Stimulated activated CD8-positive, alpha-beta memory T cell treated with anti-CD3 and anti-CD28 coated beads, Interleukin-12 subunit alpha, Interleukin-12 subunit beta, amount 100 ng/mL, for 24 hours (primary cell): Measurements from ENCODE around the gene CTRB1.

Experiments used
- DNase-seq: peaks from one replicate; pipeline ENCODE4 v3.0.0-alpha.2; 2020; ENCODE audit errors: extremely low read depth

Gene CTRB1

DNA sequence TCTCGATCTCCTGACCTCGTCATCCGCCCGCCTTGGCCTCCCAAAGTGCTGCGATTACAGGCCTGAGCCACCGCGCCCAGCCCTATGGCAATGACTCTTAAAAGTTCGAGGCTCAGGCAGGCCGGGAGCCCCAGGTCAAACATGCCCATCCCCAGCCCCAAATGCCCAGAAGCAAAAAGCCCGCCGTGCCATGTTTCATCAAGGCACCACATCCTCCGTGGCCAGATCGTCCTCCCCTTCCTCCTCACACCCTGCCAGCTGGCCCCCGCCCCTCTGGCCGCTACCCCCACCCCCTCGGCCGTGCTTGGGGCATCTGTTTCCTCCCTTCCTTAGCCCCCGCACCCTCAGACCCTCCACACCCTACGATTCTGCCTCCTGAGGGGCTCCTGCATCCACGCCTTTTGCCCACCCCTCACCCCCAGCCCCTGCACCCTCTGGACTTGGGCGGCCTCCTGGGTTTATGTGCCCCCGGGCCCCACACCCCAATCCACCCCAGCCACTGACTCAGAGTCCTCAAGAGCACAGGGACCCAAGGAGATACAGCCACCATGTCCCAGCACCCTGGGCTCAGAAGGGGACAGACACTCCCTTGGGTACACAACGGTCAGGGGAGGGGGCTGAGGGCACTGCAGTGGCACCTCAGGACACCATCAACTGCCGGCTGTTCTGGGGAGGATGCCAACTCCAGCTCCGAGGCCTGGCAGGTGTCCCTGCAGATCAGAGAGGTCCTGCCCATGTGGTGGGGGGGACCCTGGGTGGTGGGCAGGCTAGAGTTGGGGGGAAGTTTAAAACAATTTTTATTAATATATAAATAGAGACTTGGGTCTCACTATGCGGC, 7.1 kb downstream of the CTRB1 start:
- no peak for DNase-seq

DNA sequence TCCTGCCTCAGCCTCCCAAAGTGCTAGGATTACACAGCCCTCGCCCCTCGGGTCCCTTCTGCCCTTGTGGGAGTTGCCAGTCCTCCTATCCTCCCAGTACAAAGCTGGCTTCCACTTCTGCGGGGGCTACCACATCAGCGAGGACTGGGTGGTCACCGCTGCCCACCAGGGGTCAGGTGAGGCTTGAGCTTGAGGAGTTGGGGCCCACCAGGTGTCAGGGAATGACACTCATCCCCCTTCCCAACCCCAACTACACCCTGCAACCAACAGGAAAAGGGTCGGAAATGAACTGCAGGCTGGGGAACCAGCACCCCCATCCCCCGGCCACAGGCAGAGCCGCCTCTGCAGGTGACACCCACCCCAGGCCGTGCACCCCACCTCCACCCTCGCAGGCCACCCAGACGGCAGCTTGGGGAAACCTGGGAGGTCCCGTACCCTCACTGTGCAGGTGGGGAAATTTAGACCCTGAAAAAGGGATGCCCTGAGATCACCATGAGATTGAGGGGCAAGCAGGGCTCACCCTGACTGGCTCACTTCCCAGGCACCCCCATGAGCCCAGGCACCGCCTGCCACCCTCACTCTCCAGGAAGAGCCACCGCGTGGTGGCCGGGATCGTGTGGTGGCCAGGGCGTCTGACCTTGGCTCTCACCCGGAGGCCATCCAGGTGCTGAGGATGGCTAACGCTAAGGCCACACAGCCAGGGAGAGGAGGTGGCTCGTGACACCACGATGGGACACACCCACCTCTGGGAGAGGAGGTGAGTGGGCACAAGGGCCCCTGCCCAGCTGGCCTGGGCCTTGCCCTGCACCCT, 8.0 kb downstream of the CTRB1 start:
- DNase-seq = no peak

DNA sequence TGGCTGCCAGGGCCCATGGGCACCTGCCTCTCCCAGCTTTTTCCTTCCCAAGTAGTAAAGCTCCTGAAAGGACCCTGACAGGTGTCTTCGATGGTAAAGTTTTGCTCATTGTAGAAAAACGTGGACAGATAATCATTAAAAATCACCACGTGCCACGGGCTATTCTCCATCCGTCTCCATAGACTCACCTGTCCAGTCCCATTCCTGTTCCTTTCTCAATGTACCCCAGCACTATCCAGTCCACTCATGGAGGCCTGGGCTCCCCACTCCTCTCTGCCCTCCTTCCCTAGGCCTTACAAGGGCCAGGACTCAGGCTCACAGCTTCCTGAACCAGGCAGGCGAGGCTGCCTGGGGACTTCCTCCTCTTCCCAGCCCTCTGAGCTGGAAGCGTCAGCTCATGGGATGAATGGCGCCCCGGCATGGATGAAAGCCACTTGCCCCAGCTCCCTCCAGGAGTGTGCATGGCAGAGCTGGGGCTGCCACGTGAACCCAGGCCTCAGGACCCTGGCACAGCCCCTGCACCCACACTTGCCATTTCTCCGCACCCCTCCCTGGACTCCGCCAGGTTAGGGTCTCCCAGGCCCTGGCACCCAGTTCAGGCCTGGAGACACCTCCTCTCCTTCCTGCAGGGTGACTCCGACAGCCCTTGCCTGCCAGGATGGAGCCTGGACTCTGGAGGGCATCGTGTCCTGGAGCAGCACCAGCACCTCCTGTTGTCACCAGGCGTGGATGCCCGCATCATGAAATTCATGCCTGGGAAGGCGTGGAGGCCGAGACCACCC, 8.8 kb downstream of the CTRB1 start:
- DNase-seq = no peak

DNA sequence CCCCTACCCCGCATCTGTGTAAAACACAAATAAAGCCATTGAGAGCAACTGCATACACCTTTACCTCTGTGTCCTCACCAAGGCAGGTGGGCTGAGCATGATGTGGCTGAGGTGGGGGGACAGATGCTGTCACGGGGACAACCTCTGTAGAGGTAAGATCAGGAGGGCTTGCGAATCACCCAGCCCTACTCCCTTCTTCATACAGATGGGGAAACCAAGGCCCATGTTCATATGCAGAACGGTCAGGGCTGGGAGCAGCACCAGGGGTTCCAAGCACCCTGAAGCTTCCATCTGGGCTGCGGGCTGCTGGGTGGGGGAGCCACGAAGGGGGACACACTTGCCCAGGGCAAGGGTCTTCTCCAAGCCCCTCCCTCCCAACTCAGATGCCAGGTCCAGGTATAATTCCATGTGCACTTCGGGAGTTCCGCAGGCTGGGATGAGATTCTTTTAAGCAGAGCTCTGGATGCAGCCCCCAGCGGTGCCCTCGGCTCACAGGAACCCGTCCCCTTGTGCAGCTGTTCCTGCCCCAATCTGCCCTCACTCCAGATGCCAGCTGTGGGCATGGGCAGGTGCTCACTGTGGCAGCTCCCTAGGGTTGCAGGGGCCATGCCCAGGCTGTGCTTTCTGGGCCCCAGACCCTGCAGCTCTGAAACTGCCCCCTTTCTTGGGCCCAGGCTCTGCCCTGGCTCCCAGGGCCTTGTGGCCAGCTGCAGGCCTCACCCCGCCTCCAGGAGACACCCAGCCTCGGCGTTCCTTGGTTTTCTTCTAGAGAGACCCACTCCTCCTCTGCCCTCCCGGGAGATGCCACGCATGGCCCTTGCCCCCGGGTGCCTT, 9.6 kb downstream of the CTRB1 start:
- no peak for DNase-seq

DNA sequence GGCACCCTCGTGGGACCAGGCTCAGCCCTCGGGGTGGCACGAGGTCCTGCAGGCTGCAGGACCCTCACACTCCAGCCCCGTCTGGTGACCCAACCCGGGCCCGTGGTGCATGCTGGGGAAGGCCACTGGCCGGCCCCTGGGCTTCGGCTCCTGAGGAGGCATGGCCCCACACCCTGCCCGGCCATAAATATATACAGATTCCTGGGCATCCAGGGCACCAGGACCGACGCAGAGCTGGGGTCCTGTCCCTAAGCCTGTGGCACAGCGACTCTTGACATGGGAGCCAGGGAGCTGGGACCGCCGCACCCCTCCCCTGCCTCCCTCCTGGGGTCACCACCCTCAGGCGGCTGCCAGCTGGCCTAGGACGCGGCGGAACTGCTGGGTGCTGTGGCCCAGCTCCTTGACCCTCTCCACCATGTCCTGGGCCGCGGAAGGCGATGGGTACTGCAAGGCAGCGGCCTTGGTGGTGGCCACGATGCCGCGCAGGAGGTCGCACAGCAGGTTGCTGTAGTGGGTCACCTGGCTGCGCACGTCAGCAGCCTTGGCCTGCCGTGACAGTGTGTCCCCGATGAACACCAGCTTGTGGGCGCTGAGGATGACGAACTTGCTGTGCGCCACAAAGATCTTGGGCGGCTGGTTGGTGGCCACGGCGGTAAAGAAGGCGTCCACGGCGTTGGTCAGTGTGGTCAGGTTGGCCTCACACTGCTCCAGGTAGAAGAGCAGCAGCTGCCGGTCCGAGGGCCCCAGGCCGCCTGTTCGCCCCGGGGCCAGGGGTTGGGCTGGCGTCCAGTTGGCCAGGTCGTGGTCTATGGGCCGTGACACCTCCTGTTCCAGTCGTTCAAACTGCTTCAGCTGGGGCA, 10.6 kb downstream of the CTRB1 start:
- DNase-seq = no peak

DNA sequence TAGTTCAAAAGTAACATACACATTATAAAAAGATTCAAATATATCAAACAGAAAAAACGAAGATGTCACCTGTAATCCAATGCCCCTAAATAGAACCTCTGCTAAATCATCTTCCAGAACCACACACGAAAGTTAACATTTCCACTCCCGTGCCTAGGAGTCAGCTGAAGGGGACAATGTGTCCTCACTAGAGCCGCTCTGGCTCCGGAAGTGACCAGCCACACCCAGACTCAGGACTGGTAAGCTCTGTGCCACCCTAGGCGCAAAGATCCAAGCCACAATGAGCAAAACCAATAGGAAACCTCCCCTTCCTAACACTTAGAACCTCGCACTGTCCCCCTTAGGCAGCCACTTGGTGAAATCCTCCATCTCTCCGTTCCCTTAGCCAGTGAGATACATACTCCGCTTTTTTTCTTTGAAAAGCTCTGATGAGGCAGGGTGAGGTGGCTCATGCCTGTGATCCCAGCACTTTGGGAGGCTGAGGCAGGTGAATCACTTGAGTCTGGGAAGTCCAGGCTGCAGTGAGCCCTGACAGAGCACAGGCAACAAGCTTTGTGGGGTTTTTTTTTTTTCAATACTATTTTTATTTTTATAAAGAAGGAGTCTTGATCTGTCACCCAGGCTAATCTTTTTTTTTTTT, 11.8 kb downstream of the CTRB1 start:
- no peak for DNase-seq

DNA sequence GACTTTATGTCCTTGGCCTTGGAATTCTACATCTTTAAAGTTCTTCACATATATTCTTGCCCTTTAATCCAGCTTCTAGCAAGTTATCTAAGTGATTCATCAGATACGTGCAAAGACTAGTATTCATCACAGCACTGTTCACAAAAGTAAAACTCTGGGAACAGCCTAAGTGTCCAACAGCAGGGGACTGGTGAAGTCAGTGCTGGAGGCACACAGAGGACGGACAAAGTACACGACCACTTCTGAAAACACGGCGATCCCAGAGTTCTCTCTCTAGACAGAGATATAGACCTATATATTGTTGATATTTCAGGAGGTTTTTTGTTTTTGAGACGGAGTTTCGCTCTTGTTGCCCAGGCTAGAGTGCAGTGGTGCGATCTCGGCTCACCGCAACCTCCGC, 12.8 kb downstream of the CTRB1 start:
- DNase-seq = no peak

DNA sequence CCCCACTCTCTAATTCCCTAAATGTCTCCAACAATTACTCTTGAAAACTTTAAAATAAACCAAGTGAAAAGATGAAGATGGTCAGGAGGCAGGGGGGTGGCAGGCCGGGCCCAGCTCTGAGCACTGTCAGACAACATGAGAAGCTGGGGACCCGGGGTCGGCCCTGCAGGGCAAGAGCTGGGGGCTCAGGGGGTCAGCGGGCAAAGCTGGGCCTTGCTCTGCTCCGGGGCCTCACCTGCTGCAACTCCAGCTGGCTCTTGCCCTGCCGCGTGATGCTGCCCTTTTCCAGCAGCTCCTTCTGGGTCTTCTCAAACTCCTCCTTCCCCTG, 14.8 kb downstream of the CTRB1 start:
- DNase-seq = no peak

DNA sequence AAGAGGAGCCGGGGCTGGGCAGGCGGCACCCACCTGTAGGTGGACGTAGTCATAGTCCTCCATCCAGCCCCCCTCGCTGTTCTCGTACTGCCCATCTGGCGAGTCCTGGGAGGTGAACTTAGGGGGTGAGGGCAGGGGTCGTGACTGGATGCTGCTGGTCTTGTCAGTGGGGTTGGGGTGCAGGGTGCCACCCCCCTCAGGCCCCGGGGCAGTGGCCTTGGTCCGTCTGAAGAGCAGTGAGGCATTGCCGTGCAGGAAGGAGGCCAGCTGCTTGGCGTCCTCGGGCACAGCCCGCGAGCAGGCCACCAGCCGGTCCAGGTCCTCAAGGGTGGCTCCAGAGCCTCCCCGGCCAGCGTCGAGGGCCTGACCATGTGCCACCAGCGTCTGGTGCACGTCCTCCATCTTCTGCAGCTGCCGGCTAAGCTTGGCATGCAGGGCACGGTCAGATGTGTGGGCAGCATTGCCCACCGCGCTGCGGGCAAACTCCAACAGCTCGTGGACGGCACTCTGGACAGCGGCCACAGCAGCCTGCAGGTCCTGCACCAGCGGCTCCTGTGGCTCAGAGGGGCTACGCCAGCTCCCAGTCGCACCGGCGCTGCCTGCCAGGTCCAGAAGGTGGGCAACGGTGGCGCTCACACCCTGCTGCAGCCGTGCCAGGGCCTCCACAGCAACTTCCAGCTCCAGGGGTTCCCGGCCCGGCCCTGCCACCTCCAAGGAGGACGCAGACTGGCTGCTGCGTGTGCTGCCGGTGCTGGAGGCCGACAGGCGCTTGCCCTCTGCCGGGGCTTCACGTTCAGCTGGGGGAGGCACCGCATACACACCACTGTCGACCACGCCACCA, 16.3 kb downstream of the CTRB1 start:
- no peak for DNase-seq

DNA sequence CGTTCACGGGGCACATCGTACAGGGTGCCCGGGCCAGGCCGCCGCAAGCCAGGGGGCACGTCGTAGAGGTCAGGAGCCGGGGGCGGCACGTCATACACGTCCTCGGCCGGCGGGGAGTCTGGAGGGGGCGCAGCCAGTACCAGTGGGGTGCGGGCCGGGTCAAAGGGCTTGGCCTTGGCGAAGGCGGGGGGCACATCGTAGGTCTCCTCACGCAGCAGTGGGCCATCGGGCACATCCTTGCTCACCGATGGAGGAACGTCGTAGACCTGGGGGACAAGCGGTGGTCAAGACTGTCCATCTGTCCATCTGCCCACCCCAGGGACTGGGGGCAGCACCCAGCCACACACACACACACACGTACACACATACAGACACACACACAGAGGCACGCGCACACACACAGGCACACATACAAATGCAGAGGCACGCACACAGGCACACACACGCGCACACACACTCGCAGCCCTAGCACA, 17.0 kb downstream of the CTRB1 start:
- DNase-seq = no peak

DNA sequence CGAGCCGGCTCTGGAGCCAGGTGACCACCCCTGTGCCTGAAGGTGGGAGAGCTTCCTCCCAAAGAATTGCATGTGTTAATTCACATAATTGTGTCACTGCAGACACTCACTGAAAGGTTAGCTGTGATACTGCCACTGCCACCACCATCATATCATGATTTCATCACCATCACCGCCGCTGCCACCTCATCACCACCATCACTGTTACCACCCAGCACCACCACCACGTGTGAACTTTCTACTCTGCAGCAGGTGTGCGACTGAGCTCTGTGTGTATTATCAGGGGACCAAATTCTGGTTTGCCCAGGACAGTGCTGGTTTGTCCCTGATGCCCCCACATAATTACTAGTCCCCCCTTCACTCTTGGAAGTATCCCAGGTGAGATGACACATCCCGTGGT, 17.4 kb downstream of the CTRB1 start:
- DNase-seq = no peak

DNA sequence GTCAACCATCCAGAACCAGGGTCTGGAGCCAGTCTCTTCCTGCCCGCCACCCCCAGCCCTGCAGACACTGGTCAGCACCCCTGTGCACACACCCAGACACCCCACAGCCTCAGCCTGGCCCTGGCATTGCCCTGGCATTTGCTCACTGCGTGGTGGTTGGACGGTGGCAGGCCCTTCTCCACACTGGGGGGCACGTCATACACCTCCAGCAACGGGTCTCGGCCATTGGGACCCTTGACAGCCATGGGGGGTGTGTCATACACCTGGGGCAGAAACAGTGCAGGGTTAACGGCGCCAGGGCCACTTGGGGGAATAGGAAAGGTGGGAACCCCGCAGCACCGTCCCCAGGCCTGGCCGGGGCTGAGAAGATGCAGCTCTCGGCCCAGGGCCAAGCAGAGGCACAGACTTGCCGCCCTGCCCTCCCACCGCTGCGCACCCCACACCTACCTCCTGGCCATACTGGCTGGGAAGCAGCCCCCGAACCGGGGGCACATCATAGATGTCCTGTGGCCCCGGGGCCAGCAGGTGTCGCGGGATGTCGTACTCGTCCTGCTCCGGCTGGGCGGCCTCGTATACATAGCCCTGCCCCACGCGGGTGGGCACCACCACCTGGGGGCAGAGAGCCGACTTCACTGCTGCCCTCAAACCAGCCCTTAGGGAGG, 18.1 kb downstream of the CTRB1 start:
- no peak for DNase-seq

DNA sequence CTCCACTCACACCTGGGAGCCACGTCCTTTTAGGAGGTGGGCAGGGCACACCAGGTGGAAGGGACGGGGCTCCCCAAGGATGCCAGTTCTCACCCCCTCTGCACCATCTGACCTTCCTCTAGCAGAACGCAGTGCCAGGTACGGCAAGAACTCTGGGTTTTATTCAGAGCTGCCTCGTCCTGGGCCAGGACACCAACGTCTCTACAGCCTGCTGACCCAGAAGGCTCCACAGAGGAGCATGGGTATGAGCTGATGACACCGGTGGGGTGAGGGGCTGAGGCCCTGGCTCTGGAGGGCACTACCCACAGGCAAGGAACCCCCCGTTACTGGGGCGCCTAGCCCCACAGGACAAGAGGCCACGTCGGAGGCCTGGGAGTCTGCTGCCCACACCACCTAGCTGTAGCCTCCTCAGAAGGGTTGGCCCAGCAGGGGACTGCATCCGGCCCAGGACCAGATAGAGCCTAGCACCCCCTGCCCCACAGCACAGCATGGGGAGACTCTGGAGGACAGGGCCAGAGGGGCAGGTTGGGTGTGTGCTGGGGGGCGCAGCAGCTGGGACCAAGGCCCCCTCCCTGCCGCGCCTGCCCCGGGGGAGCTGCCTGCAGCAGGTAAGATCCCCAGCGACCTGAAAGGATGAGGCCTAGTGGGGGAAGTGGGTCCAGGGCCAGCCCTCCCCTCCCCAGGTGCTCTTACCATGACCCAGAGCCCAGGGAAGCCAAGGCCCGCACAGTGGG, 18.8 kb downstream of the CTRB1 start:
- DNase-seq = no peak

DNA sequence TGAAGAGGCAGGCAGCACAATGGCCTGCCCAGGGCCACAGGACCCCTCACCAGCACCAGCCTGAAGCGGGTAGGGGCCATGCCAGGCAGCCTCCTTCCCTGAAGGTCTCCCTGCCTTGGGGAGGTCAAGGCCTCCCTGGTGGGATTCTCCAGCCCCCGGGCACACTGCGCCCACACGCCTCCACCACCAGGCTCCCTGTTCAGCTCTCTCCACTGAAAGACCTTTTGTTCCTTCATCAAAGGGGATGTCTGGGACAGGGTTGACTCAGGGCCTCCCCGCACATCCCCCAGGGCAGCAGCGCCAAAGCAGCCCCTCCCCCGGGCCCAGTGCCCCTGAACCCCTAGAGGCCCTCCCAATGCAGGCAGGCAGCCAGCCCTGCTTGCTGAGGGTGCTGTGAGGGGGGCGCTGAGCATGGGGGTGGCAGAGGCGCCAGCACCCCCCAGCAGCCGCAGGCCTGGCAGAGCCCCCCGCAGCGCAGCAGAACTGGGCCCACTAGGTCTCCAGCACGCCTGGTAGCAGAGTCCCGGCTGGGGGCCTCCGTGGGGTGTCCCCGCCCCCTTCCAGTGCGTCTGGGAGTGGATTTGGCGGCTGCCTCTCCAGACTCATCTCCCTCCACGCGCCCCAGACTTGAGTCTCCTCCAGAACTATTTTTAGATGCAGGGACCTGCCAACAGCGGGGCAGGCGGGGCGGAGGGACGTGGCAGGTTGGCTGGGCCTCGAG, 19.5 kb downstream of the CTRB1 start:
- DNase-seq = no peak

DNA sequence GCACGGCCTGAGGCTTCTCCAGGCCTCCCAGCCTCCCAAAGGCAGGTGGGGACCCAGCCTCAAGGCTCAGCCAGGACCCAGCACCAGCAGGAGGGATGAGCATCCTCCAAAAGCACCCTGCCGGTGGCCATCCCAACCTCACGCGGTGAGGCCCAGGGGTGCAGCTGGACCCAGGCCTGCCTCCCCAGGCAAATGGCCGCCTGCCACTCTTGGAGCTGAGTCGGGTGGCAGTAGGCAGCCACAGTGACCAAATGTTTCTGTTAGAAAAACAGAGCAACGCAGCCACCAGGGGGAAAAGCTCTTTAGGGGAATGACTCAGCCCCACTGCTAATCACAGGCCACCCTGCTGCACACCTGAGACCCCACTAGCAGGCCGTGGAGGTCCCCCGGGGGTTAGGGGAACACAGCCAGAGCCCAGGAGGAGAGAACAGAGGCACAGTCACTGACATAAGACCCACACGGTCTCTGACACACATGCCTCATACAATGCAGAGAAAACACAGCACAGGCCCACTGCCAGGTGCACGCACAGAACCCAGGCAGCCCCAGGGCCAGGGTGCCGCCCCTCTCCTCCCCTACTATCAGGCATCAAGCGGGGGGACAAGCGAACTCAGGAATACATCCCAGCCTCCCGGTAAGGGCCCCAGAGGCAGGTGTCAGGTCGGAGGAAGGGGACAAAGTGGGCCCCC, 20.2 kb downstream of the CTRB1 start:
- no peak for DNase-seq

DNA sequence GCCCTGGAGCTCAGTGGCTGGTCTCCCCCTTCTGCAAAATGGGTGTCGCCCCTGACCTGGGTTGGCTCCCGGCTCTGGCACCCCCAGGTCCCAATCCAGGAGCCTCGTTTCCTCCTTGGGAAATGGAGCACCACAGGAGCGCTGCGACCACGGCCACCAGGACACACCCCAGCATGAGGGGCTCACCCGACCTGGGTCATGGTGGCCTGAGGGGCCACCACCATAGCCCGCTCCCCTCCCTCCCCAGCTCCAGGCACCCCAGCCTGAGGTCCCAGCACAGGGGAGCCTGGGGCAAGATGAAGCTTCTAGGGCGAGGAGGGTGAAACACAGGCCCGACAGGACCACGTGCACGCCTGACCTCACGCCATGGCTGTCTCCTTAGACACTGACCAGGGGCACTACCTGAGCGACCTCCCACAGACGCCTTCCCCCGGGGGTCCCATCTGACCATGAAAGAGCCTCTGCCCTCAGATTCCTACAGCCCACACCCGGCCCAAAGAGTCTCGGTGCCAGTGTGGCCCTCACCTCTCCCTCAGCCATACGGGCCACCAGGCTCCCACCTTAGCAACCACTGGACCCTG, 20.8 kb downstream of the CTRB1 start:
- no peak for DNase-seq
